Measurements from ENCODE around the gene MUC12. TPM values are rescaled to one million over a fixed set of nuclear protein-coding genes. Genes with fewer than 3 reads are reported as not detected.

MUC12 gene
- total and polyA plus RNA-seq, 2 of the 13 experiments (the other 11 are each of a cell fraction or from before 2014, with no cell fraction given), result not detected

DNA sequence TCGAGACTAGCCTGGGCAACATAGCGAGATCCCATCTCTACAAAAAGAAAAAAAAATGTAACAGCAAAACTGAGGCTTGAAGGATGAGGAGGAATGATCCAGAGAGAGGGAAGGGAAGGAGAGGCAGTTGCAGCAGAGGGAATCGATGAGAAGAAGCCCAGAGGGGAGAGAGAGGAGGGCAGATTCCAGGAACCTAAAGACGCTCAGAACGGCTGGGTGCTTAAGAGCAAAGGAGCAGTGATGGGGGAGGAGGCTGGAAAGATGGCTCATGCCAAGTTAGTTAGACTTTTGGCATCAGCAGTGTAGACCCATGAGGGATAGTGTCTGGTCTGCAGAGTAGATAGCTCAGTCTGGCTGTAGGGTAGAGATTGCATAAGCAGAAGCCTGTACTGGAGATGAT, 40.3 kb downstream of the MUC12 start:
- 7% methylated on average over 5 of the region's 5 CpGs for whole genome bisulfite sequencing (ENCODE audit: low lambda C conversion rate)
- Histone ChIP-seq H3K36me3 (replicated peaks in 1 of 2; ENCODE audit: control insufficient read depth in 1 of 2, insufficient read depth in 2 of 2, low read length in 2 of 2) (no peaks in the 10 kb centered on the region), H4K20me1 (ENCODE audit: insufficient read depth, low read length) (no peaks in the 10 kb centered on the region), H3K27me3 (ENCODE audit: control insufficient read depth in 1 of 2, insufficient read depth in 2 of 2, low read length in 2 of 2) (peaks cover 4 to 41% of the 10 kb centered on the region in 2 experiments; a peak in 4 of 5 replicates), H3K4me1 (ENCODE audit: insufficient read depth, low read length) (no peaks in the 10 kb centered on the region), H3K4me3 (replicated peaks in 1 of 3; ENCODE audit: insufficient read depth in 1 of 3, low read depth in 2 of 3, low read length in 3 of 3) (no peak overlapping the region), H3K79me2 (ENCODE audit: insufficient read depth, low read length) (no peaks in the 10 kb centered on the region), H2AFZ (ENCODE audit: low read length) (no peak overlapping the region), H3K9ac (ENCODE audit: insufficient read depth, low read depth, low read length) (no peak overlapping the region), H3K9me3 (ENCODE audit: low read length) (no peaks in the 10 kb centered on the region), H3K27ac (ENCODE audit: extremely low read length, insufficient read depth, low read length) (no peak overlapping the region), H3K4me2 (ENCODE audit: low read depth, low read length) (no peak overlapping the region)
- POLR2A ChIA-PET, result no interaction called here
- intact Hi-C loops (cut with micrococcal nuclease; ENCODE audit: unreplicated experiment), result no loop called here
- CTCF ChIA-PET (ENCODE audit: low intra/inter-chr PET ratio, low total read pairs), result no interaction called here
- in situ Hi-C loops (cut with HindIII; ENCODE audit: extremely low pct_ligation_motif_present, low pct_unique_long_range_greater_than_20kb), result no loop called here
- no peak for TF ChIP-seq DMAP1 (CRISPR knock-in tag; IDR thresholded peaks at IDR 0.05)
- FAIRE-seq (no peak), DNase-seq (ENCODE audit: low spot score) (no peak), ATAC-seq (no peak)
- no TSS peak for BruUV-seq (replicated peaks)

DNA sequence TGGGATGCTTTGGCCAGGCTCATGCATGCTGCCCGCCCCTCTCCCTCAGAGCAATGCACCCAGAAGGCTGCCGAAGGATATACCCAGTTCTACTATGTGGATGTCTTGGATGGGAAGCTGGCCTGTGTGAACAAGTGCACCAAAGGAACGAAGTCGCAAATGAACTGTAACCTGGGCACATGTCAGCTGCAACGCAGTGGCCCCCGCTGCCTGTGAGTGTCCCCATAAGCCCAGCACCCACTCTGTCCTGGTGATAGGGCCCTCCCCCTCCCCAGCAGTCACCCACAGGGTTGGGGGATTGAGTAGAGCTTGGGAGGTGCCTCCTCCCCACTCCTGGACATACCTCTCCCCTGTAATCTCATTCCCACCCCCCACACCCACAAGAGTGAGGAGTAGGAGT, 43.6 kb downstream of the MUC12 start:
- DNase-seq (ENCODE audit: low spot score) (no peak), FAIRE-seq (no peak), ATAC-seq (no peak)
- Histone ChIP-seq H3K4me3 (replicated peaks in 1 of 3; ENCODE audit: insufficient read depth in 1 of 3, low read depth in 2 of 3, low read length in 3 of 3) (no peak overlapping the region), H3K79me2 (ENCODE audit: insufficient read depth, low read length) (no peaks in the 10 kb centered on the region), H3K4me2 (ENCODE audit: low read depth, low read length) (no peak overlapping the region), H3K27me3 (ENCODE audit: control insufficient read depth in 1 of 2, insufficient read depth in 2 of 2, low read length in 2 of 2) (peaks cover 5 to 45% of the 10 kb centered on the region in 2 experiments; a peak in 4 of 5 replicates), H4K20me1 (ENCODE audit: insufficient read depth, low read length) (no peaks in the 10 kb centered on the region), H3K36me3 (replicated peaks in 1 of 2; ENCODE audit: control insufficient read depth in 1 of 2, insufficient read depth in 2 of 2, low read length in 2 of 2) (no peaks in the 10 kb centered on the region), H3K9ac (ENCODE audit: insufficient read depth, low read depth, low read length) (no peak overlapping the region), H2AFZ (ENCODE audit: low read length) (no peak overlapping the region), H3K9me3 (ENCODE audit: low read length) (no peaks in the 10 kb centered on the region), H3K4me1 (ENCODE audit: insufficient read depth, low read length) (peaks cover 15% of the 10 kb centered on the region), H3K27ac (ENCODE audit: extremely low read length, insufficient read depth, low read length) (no peak overlapping the region)
- in situ Hi-C loops (cut with HindIII; ENCODE audit: extremely low pct_ligation_motif_present, low pct_unique_long_range_greater_than_20kb) (no loop called here), intact Hi-C loops (cut with micrococcal nuclease; ENCODE audit: unreplicated experiment) (no loop called here)
- ChIA-PET POLR2A (no interaction called here), CTCF (ENCODE audit: low intra/inter-chr PET ratio, low total read pairs) (no interaction called here)
- 24% methylated on average over 4 of the region's 6 CpGs for WGBS (ENCODE audit: low lambda C conversion rate)
- no TSS peak for BruUV-seq (replicated peaks)
- TF ChIP-seq ZC3H4 (CRISPR knock-in tag; IDR thresholded peaks at IDR 0.05; ENCODE audit: borderline replicate concordance), result no peak
- TF ChIP-seq KDM5A (IDR thresholded peaks at IDR 0.05; ENCODE audit: borderline replicate concordance, low read length), result no peak
- TF ChIP-seq ZNF616 (CRISPR knock-in tag; IDR thresholded peaks at IDR 0.05; ENCODE audit: low read depth), result no peak
- TF ChIP-seq MAZ (IDR thresholded peaks at IDR 0.05; ENCODE audit: borderline replicate concordance, low read depth, low read length), result no peak
- TF ChIP-seq MAZ (CRISPR knock-in tag; IDR thresholded peaks at IDR 0.05; ENCODE audit: low read depth), result no peak
- TF ChIP-seq NR1H2 (CRISPR knock-in tag; IDR thresholded peaks at IDR 0.05; ENCODE audit: borderline replicate concordance, low read depth), result no peak
- TF ChIP-seq, protein P1, sequence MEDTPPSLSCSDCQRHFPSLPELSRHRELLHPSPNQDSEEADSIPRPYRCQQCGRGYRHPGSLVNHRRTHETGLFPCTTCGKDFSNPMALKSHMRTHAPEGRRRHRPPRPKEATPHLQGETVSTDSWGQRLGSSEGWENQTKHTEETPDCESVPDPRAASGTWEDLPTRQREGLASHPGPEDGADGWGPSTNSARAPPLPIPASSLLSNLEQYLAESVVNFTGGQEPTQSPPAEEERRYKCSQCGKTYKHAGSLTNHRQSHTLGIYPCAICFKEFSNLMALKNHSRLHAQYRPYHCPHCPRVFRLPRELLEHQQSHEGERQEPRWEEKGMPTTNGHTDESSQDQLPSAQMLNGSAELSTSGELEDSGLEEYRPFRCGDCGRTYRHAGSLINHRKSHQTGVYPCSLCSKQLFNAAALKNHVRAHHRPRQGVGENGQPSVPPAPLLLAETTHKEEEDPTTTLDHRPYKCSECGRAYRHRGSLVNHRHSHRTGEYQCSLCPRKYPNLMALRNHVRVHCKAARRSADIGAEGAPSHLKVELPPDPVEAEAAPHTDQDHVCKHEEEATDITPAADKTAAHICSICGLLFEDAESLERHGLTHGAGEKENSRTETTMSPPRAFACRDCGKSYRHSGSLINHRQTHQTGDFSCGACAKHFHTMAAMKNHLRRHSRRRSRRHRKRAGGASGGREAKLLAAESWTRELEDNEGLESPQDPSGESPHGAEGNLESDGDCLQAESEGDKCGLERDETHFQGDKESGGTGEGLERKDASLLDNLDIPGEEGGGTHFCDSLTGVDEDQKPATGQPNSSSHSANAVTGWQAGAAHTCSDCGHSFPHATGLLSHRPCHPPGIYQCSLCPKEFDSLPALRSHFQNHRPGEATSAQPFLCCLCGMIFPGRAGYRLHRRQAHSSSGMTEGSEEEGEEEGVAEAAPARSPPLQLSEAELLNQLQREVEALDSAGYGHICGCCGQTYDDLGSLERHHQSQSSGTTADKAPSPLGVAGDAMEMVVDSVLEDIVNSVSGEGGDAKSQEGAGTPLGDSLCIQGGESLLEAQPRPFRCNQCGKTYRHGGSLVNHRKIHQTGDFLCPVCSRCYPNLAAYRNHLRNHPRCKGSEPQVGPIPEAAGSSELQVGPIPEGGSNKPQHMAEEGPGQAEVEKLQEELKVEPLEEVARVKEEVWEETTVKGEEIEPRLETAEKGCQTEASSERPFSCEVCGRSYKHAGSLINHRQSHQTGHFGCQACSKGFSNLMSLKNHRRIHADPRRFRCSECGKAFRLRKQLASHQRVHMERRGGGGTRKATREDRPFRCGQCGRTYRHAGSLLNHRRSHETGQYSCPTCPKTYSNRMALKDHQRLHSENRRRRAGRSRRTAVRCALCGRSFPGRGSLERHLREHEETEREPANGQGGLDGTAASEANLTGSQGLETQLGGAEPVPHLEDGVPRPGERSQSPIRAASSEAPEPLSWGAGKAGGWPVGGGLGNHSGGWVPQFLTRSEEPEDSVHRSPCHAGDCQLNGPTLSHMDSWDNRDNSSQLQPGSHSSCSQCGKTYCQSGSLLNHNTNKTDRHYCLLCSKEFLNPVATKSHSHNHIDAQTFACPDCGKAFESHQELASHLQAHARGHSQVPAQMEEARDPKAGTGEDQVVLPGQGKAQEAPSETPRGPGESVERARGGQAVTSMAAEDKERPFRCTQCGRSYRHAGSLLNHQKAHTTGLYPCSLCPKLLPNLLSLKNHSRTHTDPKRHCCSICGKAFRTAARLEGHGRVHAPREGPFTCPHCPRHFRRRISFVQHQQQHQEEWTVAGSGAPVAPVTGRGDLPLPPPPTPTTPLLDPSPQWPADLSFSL (CRISPR knock-in tag; IDR thresholded peaks at IDR 0.05), result no peak
- no peak for TF ChIP-seq KDM3A (CRISPR knock-in tag; IDR thresholded peaks at IDR 0.05; ENCODE audit: low read depth)
- TF ChIP-seq, protein P2, sequence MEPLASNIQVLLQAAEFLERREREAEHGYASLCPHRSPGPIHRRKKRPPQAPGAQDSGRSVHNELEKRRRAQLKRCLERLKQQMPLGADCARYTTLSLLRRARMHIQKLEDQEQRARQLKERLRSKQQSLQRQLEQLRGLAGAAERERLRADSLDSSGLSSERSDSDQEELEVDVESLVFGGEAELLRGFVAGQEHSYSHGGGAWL (CRISPR knock-in tag; IDR thresholded peaks at IDR 0.05), result no peak
- no peak for TF ChIP-seq ZNF781 (CRISPR knock-in tag; IDR thresholded peaks at IDR 0.05; ENCODE audit: borderline replicate concordance, not compliant biosample characterization)
- no peak for TF ChIP-seq ZFP82 (CRISPR knock-in tag; IDR thresholded peaks at IDR 0.05; ENCODE audit: borderline replicate concordance)
- TF ChIP-seq KLF12 (CRISPR knock-in tag; IDR thresholded peaks at IDR 0.05; ENCODE audit: borderline replicate concordance), result no peak

Measured in HepG2 (cell line).